HepG2 (cell line): Measurements from ENCODE around the gene NKPD1.

Source experiments
- BHLHE40 ChIP-seq: IDR thresholded peaks from 2 replicates; pipeline ENCODE4 v1.6.1; 2011; ENCODE audit warnings: low read length, improper control_type of control experiment
- CEBPB ChIP-seq: IDR thresholded peaks from 2 replicates; pipeline ENCODE4 v1.6.1; 2011; ENCODE audit warnings: low read depth, low read length, improper control_type of control experiment, borderline replicate concordance
- CTCF ChIP-seq: sonication (generic); formaldehyde crosslinking; IDR thresholded peaks from 2 replicates; pipeline ENCODE4 v1.5.0; 2020; ENCODE audit warnings: mild to moderate bottlenecking, missing genetic modification reagents, moderate library complexity
- NFYC ChIP-seq: IDR thresholded peaks from 2 replicates; pipeline ENCODE4 v1.6.1; 2016; ENCODE audit warnings: missing genetic modification reagents, missing compliant biosample characterization
- RELA ChIP-seq: sonication (generic); formaldehyde crosslinking; IDR thresholded peaks from 2 replicates; pipeline ENCODE4 v1.4.0; 2020; ENCODE audit warnings: missing genetic modification reagents
- TCF7L2 ChIP-seq: IDR thresholded peaks from 2 replicates; pipeline ENCODE4 v1.6.1; 2011; ENCODE audit warnings: mild to moderate bottlenecking, low read depth, low read length, moderate library complexity
- ZBTB7A ChIP-seq: sonication (generic); formaldehyde crosslinking; IDR thresholded peaks from 2 replicates; pipeline ENCODE4 v1.8.0; 2022; ENCODE audit warnings: mild to moderate bottlenecking, missing genetic modification reagents
- ZNF660 ChIP-seq: sonication (generic); formaldehyde crosslinking; IDR thresholded peaks from 2 replicates; pipeline ENCODE4 v1.5.1; 2020; ENCODE audit warnings: mild to moderate bottlenecking, low read depth, missing genetic modification reagents, borderline replicate concordance
- TF ChIP-seq, protein P1 (sequence below): sonication (generic); formaldehyde crosslinking; IDR thresholded peaks from 2 replicates; pipeline ENCODE4 v1.8.1; 2023; ENCODE audit warnings: missing genetic modification reagents, inconsistent platforms, borderline replicate concordance
- TF ChIP-seq, protein P2 (sequence below): sonication (generic); formaldehyde crosslinking; IDR thresholded peaks from 2 replicates; pipeline ENCODE4 v1.4.0; 2020; ENCODE audit warnings: missing genetic modification reagents

GRCh38 chr19:45126654-45127053 is 34.1 kb downstream of the NKPD1 start:
- no peak for TF ChIP-seq CTCF (CRISPR knock-in tag)
- TF ChIP-seq ZNF660 (CRISPR knock-in tag), result no peak
- TF ChIP-seq ZBTB7A, result no peak
- no peak for TF ChIP-seq TCF7L2
- no peak for TF ChIP-seq RELA (CRISPR knock-in tag)
- TF ChIP-seq, protein P1, sequence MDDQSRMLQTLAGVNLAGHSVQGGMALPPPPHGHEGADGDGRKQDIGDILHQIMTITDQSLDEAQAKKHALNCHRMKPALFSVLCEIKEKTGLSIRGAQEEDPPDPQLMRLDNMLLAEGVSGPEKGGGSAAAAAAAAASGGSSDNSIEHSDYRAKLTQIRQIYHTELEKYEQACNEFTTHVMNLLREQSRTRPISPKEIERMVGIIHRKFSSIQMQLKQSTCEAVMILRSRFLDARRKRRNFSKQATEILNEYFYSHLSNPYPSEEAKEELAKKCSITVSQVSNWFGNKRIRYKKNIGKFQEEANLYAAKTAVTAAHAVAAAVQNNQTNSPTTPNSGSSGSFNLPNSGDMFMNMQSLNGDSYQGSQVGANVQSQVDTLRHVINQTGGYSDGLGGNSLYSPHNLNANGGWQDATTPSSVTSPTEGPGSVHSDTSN, result no peak
- no peak for TF ChIP-seq CEBPB
- no peak for TF ChIP-seq BHLHE40
- TF ChIP-seq, protein P2, sequence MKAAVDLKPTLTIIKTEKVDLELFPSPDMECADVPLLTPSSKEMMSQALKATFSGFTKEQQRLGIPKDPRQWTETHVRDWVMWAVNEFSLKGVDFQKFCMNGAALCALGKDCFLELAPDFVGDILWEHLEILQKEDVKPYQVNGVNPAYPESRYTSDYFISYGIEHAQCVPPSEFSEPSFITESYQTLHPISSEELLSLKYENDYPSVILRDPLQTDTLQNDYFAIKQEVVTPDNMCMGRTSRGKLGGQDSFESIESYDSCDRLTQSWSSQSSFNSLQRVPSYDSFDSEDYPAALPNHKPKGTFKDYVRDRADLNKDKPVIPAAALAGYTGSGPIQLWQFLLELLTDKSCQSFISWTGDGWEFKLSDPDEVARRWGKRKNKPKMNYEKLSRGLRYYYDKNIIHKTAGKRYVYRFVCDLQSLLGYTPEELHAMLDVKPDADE (CRISPR knock-in tag), result no peak
- no peak for TF ChIP-seq NFYC (CRISPR knock-in tag)
